Liver (tissue), 9 donors: ENCODE measurements around the gene USP9X. TPM values are rescaled to one million over a fixed set of nuclear protein-coding genes. Genes with fewer than 3 reads are reported as not detected.
A peak's percentile ranks its signal among the peaks of the same experiment; 100 is the strongest.

Experiments used
- DNase-seq: peaks from one replicate; pipeline ENCODE4 v3.0.0-alpha.2; 2017; ENCODE audit warnings: low spot score
- H3K27ac ChIP-seq, 2 donors: one replicate each; pipeline ENCODE4 v1.7.0; 2013; ENCODE audit warnings: inconsistent platforms in 2 of 2, low read length in 2 of 2, control low read depth in 1 of 2, low read depth in 1 of 2, mild to moderate bottlenecking in 1 of 2
- H3K27me3 ChIP-seq, 4 donors: one replicate each; pipeline versions ENCODE4 v1.6.1 to v1.7.0; 2013; ENCODE audit warnings: low read length in 3 of 4, inconsistent platforms in 1 of 4, mild to moderate bottlenecking in 1 of 4, moderate library complexity in 1 of 4; ENCODE audit not compliant: control insufficient read depth in 4 of 4, insufficient read depth in 4 of 4
- H3K36me3 ChIP-seq, 4 donors: one replicate each; pipeline versions ENCODE4 v1.6.1 to v1.7.0; 2013; ENCODE audit warnings: low read length in 3 of 4, mild to moderate bottlenecking in 3 of 4, low read depth in 1 of 4, moderate library complexity in 1 of 4; ENCODE audit not compliant: control insufficient read depth in 4 of 4, insufficient read depth in 3 of 4
- H3K4me1 ChIP-seq, 4 donors: one replicate each; pipeline versions ENCODE4 v1.6.1 to v1.7.0; 2013; ENCODE audit warnings: low read length in 3 of 4, mild to moderate bottlenecking in 3 of 4, moderate library complexity in 1 of 4; ENCODE audit not compliant: control insufficient read depth in 4 of 4, insufficient read depth in 4 of 4
- H3K4me3 ChIP-seq, 3 donors: one replicate each; pipeline versions ENCODE4 v1.6.1 to v1.7.0; 2013; ENCODE audit warnings: low read length in 3 of 3, control low read depth in 1 of 3, low read depth in 1 of 3, mild to moderate bottlenecking in 1 of 3
- H3K9ac ChIP-seq, 2 donors: one replicate each; pipeline ENCODE4 v1.7.0; 2013; ENCODE audit warnings: low read length in 2 of 2, mild to moderate bottlenecking in 2 of 2, moderate library complexity in 2 of 2, control low read depth in 1 of 2, low read depth in 1 of 2
- H3K9me3 ChIP-seq, 4 donors: one replicate each; pipeline versions ENCODE4 v1.6.1 to v1.7.0; 2013; ENCODE audit warnings: low read length in 3 of 4; ENCODE audit not compliant: control insufficient read depth in 4 of 4
- CTCF ChIP-seq: fragments of 150-350 bp; IDR thresholded peaks from 2 replicates; pipeline ENCODE4 v1.5.1; 2017; ENCODE audit warnings: improper control_type of control experiment, low read depth, low read length; ENCODE audit not compliant: missing input control
- FOXA1 ChIP-seq: IDR thresholded peaks from 2 replicates; pipeline ENCODE4 v1.6.1; 2016; ENCODE audit warnings: antibody characterized with exemption
- FOXA2 ChIP-seq: IDR thresholded peaks from 2 replicates; pipeline ENCODE4 v1.6.1; 2016; ENCODE audit warnings: antibody characterized with exemption
- GABPA ChIP-seq, 2 donors: IDR thresholded peaks in 1 of 2; conservative IDR thresholded peaks in 1 of 2; 2 replicates each; pipeline ENCODE4 v1.6.1; 2016; ENCODE audit warnings: antibody characterized with exemption in 2 of 2, mild to moderate bottlenecking in 1 of 2, moderate library complexity in 1 of 2
- JUND ChIP-seq, 2 donors: IDR thresholded peaks; 2 replicates each; pipeline ENCODE4 v1.6.1; 2016; ENCODE audit warnings: antibody characterized with exemption in 2 of 2
- MAX ChIP-seq: IDR thresholded peaks from 2 replicates; pipeline ENCODE4 v1.6.1; 2016; ENCODE audit warnings: antibody characterized with exemption
- RAD21 ChIP-seq, 2 donors: IDR thresholded peaks; 2 replicates each; pipeline ENCODE4 v1.6.1; 2016; ENCODE audit warnings: antibody characterized with exemption in 2 of 2, mild to moderate bottlenecking in 2 of 2
- RXRA ChIP-seq, 2 donors: IDR thresholded peaks; 2 replicates each; pipeline ENCODE4 v1.6.1; 2017 to 2018; ENCODE audit warnings: antibody characterized with exemption in 2 of 2, mild to moderate bottlenecking in 1 of 2
- TAF1 ChIP-seq: conservative IDR thresholded peaks from 2 replicates; pipeline ENCODE4 v1.6.1; 2016; ENCODE audit warnings: antibody characterized with exemption, mild to moderate bottlenecking
- YY1 ChIP-seq: IDR thresholded peaks from 2 replicates; pipeline ENCODE4 v1.6.1; 2016; ENCODE audit warnings: antibody characterized with exemption, mild to moderate bottlenecking
- ZBTB33 ChIP-seq: IDR thresholded peaks from 2 replicates; pipeline ENCODE4 v1.6.1; 2016; ENCODE audit warnings: antibody characterized with exemption
- WGBS: extraction: QIAGEN DNeasy Blood & Tissue Kit; methylation state at CpG from one replicate; pipeline ENCODE4 v1.1.7; 2013; 5-methylcytosine and 5-hydroxymethylcytosine counted together
- polyA plus RNA-seq, 2 donors: library from polyadenylated mRNA; stranded (reverse) in 1 of 2; unstranded in 1 of 2; fragments of 200-250 nt in 1 of 2; fragments of >200 nt in 1 of 2; fragmentation: Nextera tagmentation in 1 of 2; extraction: Ambion mirVana in 1 of 2; gene quantifications; one replicate each; pipeline versions ENCODE4 v1.2.1 to v1.2.3, GENCODE V29; 2013 to 2015
- total RNA-seq, 2 donors: library from RNA; depleted of rRNA; stranded (reverse); fragments of >200 nt; gene quantifications; one replicate each; pipeline ENCODE4 v1.2.3, GENCODE V29; 2014
- TF ChIP-seq, protein P1 (sequence below): IDR thresholded peaks from 2 replicates; pipeline ENCODE4 v1.6.1; 2016; ENCODE audit warnings: antibody characterized with exemption
- TF ChIP-seq, protein P2 (sequence below): IDR thresholded peaks from 2 replicates; pipeline ENCODE4 v1.6.1; 2016; ENCODE audit warnings: antibody characterized with exemption, mild to moderate bottlenecking
- donor health status: healthy.
- donor health status: healthy.
- donor health status: healthy.
- donor health status: healthy.
- donor health status: healthy.

The USP9X gene
- total and polyA plus RNA-seq, 4 donors, result 13.4 to 117 (median 60.9) TPM

DNA sequence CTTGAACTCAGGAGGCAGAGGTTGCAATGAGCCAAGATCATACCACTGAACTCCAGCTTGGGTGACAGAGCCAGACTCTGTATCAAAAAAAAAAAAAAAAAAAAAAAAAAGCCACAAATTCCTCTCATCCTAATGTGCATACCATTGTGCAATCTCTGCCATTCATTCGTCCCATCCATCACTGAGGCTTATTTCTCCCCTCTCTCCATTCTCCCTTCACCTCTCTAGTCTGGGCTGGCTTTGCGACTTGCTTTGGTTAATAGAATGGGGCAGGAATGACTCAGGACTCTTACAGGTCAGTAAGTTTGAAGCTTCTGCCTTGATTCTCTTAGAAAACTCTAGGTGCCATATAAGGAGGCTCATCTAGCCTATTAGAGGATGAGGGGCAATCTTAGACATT is 188.4 kb downstream of the USP9X start:
- H3K27ac ChIP-seq, result no peak overlapping the region
- no peaks in the 10 kb centered on the region for H3K9me3 ChIP-seq
- peaks cover 0 to 12% (median 2%) of the 10 kb centered on the region in 4 donors for H3K4me1 ChIP-seq
- H3K36me3 ChIP-seq, result no peaks in the 10 kb centered on the region
- no peak for DNase-seq
- 61% methylated on average over 2 of the region's 2 CpGs for WGBS
- TF ChIP-seq, protein P1, sequence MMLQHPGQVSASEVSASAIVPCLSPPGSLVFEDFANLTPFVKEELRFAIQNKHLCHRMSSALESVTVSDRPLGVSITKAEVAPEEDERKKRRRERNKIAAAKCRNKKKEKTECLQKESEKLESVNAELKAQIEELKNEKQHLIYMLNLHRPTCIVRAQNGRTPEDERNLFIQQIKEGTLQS, result no peak
- TF ChIP-seq FOXA1, result no peak
- TF ChIP-seq GABPA (IDR thresholded peaks at IDR 0.05 in 1 of 2, conservative IDR thresholded peaks at IDR 0.05 in 1 of 2), result no peak
- no peak for TF ChIP-seq ZBTB33
- no peak for TF ChIP-seq RAD21 (IDR thresholded peaks at IDR 0.05)
- TF ChIP-seq, protein P2, sequence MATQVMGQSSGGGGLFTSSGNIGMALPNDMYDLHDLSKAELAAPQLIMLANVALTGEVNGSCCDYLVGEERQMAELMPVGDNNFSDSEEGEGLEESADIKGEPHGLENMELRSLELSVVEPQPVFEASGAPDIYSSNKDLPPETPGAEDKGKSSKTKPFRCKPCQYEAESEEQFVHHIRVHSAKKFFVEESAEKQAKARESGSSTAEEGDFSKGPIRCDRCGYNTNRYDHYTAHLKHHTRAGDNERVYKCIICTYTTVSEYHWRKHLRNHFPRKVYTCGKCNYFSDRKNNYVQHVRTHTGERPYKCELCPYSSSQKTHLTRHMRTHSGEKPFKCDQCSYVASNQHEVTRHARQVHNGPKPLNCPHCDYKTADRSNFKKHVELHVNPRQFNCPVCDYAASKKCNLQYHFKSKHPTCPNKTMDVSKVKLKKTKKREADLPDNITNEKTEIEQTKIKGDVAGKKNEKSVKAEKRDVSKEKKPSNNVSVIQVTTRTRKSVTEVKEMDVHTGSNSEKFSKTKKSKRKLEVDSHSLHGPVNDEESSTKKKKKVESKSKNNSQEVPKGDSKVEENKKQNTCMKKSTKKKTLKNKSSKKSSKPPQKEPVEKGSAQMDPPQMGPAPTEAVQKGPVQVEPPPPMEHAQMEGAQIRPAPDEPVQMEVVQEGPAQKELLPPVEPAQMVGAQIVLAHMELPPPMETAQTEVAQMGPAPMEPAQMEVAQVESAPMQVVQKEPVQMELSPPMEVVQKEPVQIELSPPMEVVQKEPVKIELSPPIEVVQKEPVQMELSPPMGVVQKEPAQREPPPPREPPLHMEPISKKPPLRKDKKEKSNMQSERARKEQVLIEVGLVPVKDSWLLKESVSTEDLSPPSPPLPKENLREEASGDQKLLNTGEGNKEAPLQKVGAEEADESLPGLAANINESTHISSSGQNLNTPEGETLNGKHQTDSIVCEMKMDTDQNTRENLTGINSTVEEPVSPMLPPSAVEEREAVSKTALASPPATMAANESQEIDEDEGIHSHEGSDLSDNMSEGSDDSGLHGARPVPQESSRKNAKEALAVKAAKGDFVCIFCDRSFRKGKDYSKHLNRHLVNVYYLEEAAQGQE, result no peak
- TF ChIP-seq RXRA (IDR thresholded peaks at IDR 0.05), result no peak
- TF ChIP-seq MAX, result no peak
- no peak for TF ChIP-seq TAF1
- no peak for TF ChIP-seq FOXA2
- TF ChIP-seq JUND (IDR thresholded peaks at IDR 0.05), result no peak
- H3K27me3 ChIP-seq, result no peaks in the 10 kb centered on the region
- no peak overlapping the region for H3K9ac ChIP-seq
- H3K4me3 ChIP-seq, result no peak overlapping the region

DNA sequence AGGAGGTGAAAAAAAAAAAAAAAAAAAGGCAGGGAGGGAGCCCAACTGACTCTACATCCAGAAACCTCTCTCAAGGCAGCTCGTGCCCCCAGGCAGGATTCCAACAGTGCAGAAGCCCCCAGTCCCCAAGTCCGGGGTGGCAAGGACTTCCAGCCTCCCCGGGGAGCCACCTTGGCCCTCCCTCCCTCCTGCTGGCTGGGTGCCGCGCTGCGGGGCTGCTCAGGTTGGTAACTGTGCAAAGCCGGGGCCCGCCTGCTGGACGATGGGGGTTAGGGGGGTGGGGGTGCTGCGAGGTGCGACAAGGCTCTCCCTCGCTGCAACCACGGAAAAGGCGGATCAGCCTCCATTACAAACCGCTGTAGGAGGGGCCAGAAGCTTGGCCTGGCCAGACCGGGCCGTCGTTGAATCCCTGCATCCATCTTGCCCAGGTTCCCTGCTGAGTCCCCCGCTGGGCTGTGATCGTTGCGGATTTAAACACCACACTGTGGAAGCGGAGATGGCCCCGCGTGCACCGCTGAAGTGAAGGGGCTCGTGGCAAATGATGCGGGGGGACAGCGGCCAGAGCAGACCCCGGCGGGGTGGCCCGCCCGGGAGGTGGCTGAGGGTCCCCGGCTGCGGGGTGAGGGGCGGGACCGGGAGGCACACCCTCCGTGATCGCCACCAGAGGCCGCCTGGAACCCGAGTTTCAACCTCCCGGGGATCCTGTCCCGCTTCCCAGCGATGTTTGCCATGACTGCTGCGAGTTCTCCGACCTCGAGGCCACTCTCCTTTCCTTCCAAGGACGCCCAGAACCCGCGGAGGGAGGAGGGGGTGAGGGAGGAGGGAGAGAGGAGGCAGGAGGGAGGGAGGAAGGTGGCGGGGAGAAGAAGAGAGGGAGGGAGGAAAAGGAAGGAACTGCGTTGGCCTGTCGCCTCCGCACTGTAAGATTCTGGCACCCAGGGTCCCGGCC is 190.7 kb downstream of the USP9X start:
- H3K4me1 ChIP-seq, result peaks cover 0 to 12% (median 2%) of the 10 kb centered on the region in 4 donors
- no peak overlapping the region for H3K27ac ChIP-seq
- WGBS, result 4% methylated on average over 54 of the region's 54 CpGs
- no peaks in the 10 kb centered on the region for H3K27me3 ChIP-seq
- H3K4me3 ChIP-seq, result peak overlapping the region; percentile 11 to 60 (median 49)
- H3K9me3 ChIP-seq, result no peaks in the 10 kb centered on the region
- no peaks in the 10 kb centered on the region for H3K36me3 ChIP-seq
- TF ChIP-seq GABPA (IDR thresholded peaks at IDR 0.05 in 1 of 2, conservative IDR thresholded peaks at IDR 0.05 in 1 of 2) (no peak), TAF1 (no peak), RXRA (IDR thresholded peaks at IDR 0.05) (peak; percentile 65 to 74), CTCF (peak; percentile 49), YY1 (peak; percentile 28), FOXA1 (no peak), RAD21 (IDR thresholded peaks at IDR 0.05) (peak; percentile 67 to 82)
- peak; percentile 57 for DNase-seq
- no peak overlapping the region for H3K9ac ChIP-seq
